GM12875 (cell line): ENCODE data around the gene INS.

Experiments
- H3K4me3 ChIP-seq: one replicate; pipeline ENCODE4 v1.5.1; 2011; ENCODE audit warnings: low read depth, low read length, control low read depth
- TF ChIP-seq, protein P1 (sequence below): IDR thresholded peaks from 2 replicates; pipeline ENCODE4 v1.5.1; 2011; ENCODE audit warnings: low read depth, mild to moderate bottlenecking, control low read depth, inconsistent platforms, low read length, moderate library complexity, borderline replicate concordance; ENCODE audit not compliant: insufficient read depth

The INS gene

DNA sequence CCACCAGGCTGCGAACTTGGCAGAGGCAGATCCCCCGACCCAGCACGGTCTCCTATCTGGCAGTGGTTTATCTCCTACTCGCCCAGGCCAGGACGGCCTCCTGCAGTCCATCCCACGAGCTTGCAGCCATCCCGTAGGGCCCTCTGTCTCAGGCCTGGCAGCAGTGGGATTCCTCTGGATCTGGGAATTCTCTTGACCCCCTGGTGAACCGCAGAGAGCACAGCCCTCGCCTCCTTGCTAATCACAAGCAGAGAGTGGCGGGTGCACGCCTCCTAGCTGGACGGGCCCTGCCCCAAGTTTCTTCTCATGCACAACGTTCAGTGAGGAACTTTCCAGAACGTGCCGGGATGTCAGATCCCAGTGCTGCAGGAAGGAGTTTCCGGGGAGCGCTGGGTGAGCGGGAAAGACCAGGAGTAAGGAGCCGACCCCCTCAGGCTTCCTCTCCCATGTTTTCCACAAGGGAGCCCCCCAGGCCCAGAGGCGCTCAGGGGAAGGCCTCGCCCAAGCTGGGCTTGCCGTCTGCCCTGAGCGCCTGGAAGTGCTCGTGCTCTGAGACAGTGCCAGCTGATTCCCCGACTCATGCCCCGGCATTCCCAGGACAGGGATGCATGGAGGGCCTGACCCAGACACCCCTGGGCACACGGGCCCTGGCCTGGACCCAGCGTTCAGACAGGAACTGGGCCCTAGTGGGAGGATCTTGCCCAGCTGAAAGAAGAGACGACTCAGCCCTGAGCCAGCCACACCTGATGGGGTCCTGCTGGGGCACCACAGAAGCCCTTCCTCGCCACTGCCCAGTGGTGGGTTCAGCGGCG is 46.4 kb downstream of the INS start:
- H3K4me3 ChIP-seq = no peak overlapping the region
- TF ChIP-seq, protein P1, sequence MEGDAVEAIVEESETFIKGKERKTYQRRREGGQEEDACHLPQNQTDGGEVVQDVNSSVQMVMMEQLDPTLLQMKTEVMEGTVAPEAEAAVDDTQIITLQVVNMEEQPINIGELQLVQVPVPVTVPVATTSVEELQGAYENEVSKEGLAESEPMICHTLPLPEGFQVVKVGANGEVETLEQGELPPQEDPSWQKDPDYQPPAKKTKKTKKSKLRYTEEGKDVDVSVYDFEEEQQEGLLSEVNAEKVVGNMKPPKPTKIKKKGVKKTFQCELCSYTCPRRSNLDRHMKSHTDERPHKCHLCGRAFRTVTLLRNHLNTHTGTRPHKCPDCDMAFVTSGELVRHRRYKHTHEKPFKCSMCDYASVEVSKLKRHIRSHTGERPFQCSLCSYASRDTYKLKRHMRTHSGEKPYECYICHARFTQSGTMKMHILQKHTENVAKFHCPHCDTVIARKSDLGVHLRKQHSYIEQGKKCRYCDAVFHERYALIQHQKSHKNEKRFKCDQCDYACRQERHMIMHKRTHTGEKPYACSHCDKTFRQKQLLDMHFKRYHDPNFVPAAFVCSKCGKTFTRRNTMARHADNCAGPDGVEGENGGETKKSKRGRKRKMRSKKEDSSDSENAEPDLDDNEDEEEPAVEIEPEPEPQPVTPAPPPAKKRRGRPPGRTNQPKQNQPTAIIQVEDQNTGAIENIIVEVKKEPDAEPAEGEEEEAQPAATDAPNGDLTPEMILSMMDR = no peak

DNA sequence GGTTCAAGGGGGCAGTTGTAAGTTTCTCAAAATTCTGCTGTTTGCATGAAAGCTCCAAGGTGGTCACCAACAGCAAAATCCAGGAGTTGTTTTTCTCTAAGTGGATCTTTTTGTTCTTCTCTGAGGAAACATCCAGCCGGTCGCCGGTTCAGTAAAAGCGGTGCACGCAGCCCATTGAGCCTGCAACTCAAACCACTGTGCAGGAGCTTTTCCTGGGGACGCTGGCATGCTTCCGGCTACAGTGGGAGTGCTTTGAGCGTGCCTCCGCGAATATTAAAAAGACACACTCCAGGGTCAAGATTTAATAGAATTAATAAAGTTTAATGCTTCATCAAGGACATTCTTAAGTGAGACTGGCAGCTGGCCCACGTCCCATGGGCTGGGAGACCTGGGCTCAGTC is 47.2 kb downstream of the INS start:
- TF ChIP-seq, protein P1 = no peak
- H3K4me3 ChIP-seq = no peak overlapping the region

DNA sequence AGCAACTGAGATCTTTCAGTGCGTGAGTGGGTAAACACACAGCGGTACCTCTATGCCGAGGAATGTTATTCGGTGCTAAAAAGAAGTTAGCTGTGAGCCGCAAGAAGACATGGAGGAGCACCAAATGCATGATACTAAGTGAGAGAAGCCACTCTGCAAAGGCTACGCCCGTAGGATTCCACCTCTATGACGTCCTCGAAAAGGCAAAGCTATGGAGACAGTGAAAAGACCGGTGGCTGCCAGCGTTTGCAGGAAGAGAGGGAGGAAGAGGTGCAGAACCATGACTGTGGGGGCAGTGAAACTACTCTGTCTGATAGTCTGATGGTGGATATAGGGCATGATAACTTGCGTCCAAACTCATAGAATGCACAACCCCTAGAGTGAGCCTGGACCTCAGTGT is 50.5 kb downstream of the INS start:
- no peak overlapping the region for H3K4me3 ChIP-seq
- TF ChIP-seq, protein P1 = no peak
